DLD1 (cell line): ENCODE results near the gene OR10A4.

ENCODE experiments used
- in situ Hi-C: cut with HindIII; loops from 2 replicates; pipeline ENCODE4 v1.10.0; 2017; ENCODE audit warnings: low sequenced_read_pairs

Gene OR10A4

GRCh38 chr11:6894097-6894496 lies 17.7 kb downstream of the OR10A4 start:
- in situ Hi-C loops, result no loop called here

- in situ Hi-C loops, result no loop called here
These were observed 18.6 kb downstream of the OR10A4 start for GRCh38 chr11:6895010-6895409.

GRCh38 chr11:6898911-6899310 lies 22.5 kb downstream of the OR10A4 start:
- in situ Hi-C loops, result no loop called here

GRCh38 chr11:6900327-6900999 lies 24.0 kb downstream of the OR10A4 start:
- in situ Hi-C loops, result loop anchor here (10.0 kb wide), 1 partner anchor 614 kb away; the partner anchor contains the start of gene PPFIBP2

GRCh38 chr11:6904804-6905203 lies 28.4 kb downstream of the OR10A4 start:
- in situ Hi-C loops, result loop anchor here (10.0 kb wide), 1 partner anchor 610 kb away; the partner anchor contains the start of gene PPFIBP2

- in situ Hi-C loops, result no loop called here
These were observed 35.0 kb downstream of the OR10A4 start for GRCh38 chr11:6911378-6911777.

GRCh38 chr11:6911948-6912347 lies 35.5 kb downstream of the OR10A4 start:
- in situ Hi-C loops, result no loop called here

- in situ Hi-C loops, result no loop called here
These were observed 43.3 kb downstream of the OR10A4 start for GRCh38 chr11:6919698-6920097.

GRCh38 chr11:6920702-6921101 lies 44.3 kb downstream of the OR10A4 start, which contains the start of gene OR2D3:
OR2D3 (plus strand) TSS chr11:6921002; CDS start chr11:6921002, 0 bp downstream.
- in situ Hi-C loops, result no loop called here

- in situ Hi-C loops, result no loop called here
These were observed 48.7 kb downstream of the OR10A4 start for GRCh38 chr11:6925007-6925577.

- in situ Hi-C loops, result no loop called here
These were observed 49.3 kb downstream of the OR10A4 start for GRCh38 chr11:6925636-6926207.

GRCh38 chr11:6926208-6927029 lies 50.0 kb downstream of the OR10A4 start, which contains the start of gene ZNF215:
ZNF215 (plus strand) TSS chr11:6926426; CDS start chr11:6932273, 5,847 bp downstream.
- in situ Hi-C loops, result no loop called here

- in situ Hi-C loops, result no loop called here
These were observed 50.7 kb downstream of the OR10A4 start for GRCh38 chr11:6927030-6927617.
